ENCODE results near the gene SPI1.
"Not testable (repeated sequence)": the region's sequence is repeated elsewhere in the genome, so short reads cannot be mapped to it uniquely, and the experiment has no call there.

Gene SPI1

DNA sequence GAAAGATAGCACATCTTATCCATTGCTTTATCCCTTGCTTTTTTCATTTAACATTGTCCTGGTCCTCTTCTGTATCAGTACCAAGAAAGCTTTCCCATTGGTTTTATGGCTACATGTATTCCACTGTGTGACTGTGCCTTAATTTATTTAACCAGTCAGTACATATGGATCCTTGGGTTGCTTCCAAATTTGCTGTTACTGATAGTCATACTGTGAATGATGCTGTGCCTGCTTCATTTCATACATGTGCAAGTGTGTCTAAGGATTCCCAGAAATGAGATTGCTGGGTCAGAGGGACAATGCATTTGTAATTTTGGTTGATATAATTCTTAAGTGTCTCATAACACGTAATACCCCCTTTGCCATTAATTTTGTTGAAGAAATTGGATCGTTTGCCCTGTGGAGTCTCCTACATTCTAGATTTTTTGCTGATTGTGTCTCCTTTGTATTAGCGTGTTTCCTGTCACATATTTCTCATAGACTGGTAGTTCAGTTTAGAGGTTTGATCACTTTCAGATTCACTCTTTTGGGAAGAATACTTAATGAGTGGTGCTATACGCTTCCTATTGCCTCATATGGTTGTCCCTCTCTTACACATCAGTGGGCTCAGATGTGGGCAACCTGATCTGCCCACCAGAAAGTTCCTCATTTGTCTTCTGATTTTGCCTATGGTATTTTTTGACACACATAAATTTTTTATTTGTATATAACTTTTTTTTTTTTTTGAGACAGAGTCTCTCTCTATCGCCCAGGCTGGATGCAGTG lies 61.1 kb downstream of the SPI1 start:
- ATAC-seq (ENCODE audit: low read depth): no peak
- H3K36me3 ChIP-seq (ENCODE audit: low read depth): peaks cover 48% of the 10 kb centered on the region

DNA sequence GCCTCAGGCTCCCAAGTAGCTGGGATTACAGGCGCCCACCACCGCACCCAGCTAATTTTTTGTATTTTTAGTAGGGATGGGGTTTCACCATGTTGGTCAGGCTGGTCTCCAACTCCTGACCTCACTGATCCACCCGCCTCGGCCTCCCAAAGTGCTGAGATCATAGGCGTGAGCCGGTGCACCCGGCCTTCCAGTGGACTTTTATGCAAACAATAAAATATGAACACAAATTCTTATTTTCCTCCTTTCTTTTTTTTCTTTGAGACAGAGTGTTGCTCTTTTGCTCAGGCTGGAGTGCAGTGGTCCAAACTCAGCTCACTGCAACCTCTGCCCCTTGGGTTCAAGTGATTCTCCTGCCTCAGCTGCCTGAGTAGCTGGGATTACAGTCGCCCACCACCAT lies 61.8 kb downstream of the SPI1 start:
- H3K9me3 ChIP-seq (ENCODE audit: severe bottlenecking); H3K27me3 ChIP-seq (ENCODE audit: insufficient read depth, poor library complexity, severe bottlenecking); H3K4me3 ChIP-seq (ENCODE audit: severe bottlenecking); H3K4me1 ChIP-seq (ENCODE audit: insufficient read depth, poor library complexity, severe bottlenecking); DNase-seq (ENCODE audit: low spot score); H3K27ac ChIP-seq (ENCODE audit: poor library complexity, severe bottlenecking); ATAC-seq (ENCODE audit: low read depth): not testable (repeated sequence)
- H3K36me3 ChIP-seq (ENCODE audit: low read depth): peaks cover 55% of the 10 kb centered on the region

More for the DNA sequence above, 61.1 kb downstream of the SPI1 start:
- no peaks in the 10 kb centered on the region for H3K4me1 ChIP-seq (ENCODE audit: insufficient read depth, poor library complexity, severe bottlenecking)
- no peak overlapping the region for H3K27ac ChIP-seq (ENCODE audit: poor library complexity, severe bottlenecking)
- TF ChIP-seq, protein P1, sequence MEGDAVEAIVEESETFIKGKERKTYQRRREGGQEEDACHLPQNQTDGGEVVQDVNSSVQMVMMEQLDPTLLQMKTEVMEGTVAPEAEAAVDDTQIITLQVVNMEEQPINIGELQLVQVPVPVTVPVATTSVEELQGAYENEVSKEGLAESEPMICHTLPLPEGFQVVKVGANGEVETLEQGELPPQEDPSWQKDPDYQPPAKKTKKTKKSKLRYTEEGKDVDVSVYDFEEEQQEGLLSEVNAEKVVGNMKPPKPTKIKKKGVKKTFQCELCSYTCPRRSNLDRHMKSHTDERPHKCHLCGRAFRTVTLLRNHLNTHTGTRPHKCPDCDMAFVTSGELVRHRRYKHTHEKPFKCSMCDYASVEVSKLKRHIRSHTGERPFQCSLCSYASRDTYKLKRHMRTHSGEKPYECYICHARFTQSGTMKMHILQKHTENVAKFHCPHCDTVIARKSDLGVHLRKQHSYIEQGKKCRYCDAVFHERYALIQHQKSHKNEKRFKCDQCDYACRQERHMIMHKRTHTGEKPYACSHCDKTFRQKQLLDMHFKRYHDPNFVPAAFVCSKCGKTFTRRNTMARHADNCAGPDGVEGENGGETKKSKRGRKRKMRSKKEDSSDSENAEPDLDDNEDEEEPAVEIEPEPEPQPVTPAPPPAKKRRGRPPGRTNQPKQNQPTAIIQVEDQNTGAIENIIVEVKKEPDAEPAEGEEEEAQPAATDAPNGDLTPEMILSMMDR (IDR thresholded peaks at IDR 0.05; ENCODE audit: poor library complexity, severe bottlenecking): no peak
- no peak overlapping the region for H3K4me3 ChIP-seq (ENCODE audit: severe bottlenecking)
- no peaks in the 10 kb centered on the region for H3K9me3 ChIP-seq (ENCODE audit: severe bottlenecking)
- H3K27me3 ChIP-seq (ENCODE audit: insufficient read depth, poor library complexity, severe bottlenecking): no peaks in the 10 kb centered on the region
- DNase-seq (ENCODE audit: low spot score): no peak

DNA sequence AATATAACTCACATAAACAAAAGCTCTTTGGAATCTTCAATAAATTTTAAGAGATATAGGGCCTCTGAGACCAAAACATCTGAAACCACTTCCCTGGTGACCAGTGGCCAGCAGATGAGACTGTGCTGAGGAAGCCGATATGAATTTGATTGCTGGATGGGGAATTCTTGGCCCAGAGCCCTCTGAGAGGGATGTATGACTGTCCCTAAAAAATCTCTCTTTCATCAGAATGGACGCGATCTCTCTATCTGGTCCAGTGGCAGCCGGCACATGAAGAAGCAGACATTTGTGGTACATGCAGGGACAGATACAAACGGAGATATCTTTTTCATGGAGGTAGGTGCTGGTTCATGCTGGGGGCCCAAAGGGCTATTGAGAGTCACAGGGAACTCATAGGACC lies 63.4 kb downstream of the SPI1 start:
- TF ChIP-seq, protein P1 (IDR thresholded peaks at IDR 0.05; ENCODE audit: poor library complexity, severe bottlenecking): no peak
- Histone ChIP-seq H3K4me3 (ENCODE audit: severe bottlenecking) (no peak overlapping the region), H3K27me3 (ENCODE audit: insufficient read depth, poor library complexity, severe bottlenecking) (no peaks in the 10 kb centered on the region), H3K9me3 (ENCODE audit: severe bottlenecking) (no peaks in the 10 kb centered on the region), H3K27ac (ENCODE audit: poor library complexity, severe bottlenecking) (no peak overlapping the region), H3K36me3 (ENCODE audit: low read depth) (peaks cover 51% of the 10 kb centered on the region), H3K4me1 (ENCODE audit: insufficient read depth, poor library complexity, severe bottlenecking) (no peaks in the 10 kb centered on the region)
- ATAC-seq (ENCODE audit: low read depth) (no peak), DNase-seq (ENCODE audit: low spot score) (no peak)

DNA sequence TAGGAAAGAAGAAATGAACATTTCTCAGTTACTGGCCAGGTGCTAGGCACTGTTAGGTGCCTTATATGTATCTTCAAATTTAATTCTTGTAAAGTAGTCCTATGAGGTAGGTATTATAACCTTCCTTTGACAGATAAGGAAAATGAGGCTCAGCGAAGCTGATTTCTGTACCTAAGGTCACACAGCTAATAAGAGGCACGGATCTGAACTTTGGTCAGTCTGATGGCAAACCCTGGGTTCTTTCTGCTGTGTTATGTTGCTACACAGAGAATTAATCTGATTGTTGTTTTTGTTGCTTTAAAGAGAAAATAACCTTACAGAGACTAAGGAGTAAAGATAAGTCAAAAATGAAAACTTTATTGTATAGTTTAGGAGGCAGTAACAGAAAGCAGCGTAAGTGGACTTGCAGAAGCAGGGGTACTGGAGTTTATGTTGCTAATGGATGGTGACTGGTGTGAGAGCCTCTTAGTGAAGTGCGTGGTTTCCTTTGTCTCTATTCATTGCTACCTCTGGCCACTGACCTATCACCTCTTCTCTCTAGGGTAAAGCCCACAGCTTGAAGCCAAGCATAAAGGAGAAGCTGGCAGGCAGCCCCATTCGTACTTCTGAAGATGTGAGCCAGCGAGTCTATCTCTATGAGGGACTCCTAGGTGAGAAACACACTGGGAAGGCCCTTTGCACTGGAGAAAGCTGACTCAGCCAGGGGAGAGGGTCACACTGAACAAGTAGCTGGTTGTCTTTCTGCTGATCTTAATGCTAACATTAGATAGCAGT lies 70.1 kb downstream of the SPI1 start:
- Histone ChIP-seq H3K4me3 (ENCODE audit: severe bottlenecking) (no peak overlapping the region), H3K27me3 (ENCODE audit: insufficient read depth, poor library complexity, severe bottlenecking) (no peaks in the 10 kb centered on the region), H3K4me1 (ENCODE audit: insufficient read depth, poor library complexity, severe bottlenecking) (no peaks in the 10 kb centered on the region), H3K9me3 (ENCODE audit: severe bottlenecking) (no peaks in the 10 kb centered on the region), H3K27ac (ENCODE audit: poor library complexity, severe bottlenecking) (no peak overlapping the region), H3K36me3 (ENCODE audit: low read depth) (peaks cover 56% of the 10 kb centered on the region)
- ATAC-seq (ENCODE audit: low read depth): no peak
- TF ChIP-seq, protein P1 (IDR thresholded peaks at IDR 0.05; ENCODE audit: poor library complexity, severe bottlenecking): no peak
- no peak for DNase-seq (ENCODE audit: low spot score)

DNA sequence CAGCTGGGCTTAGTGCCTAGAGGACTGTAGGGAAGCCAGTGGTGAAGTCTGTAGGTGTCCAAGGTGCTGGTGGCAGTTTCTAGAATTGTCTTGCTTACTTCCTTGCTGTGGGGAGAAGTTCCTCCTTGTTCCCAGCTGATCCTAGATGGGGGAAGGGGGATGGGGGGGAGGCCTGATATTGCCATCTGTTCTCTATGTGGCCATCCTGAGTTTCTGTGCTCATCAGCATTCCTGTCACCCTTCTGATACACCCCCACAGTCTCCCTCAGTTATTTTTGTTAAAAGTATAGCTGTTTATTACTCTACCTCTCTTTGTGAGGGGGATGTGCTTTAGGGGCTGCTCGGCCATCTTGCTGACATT lies 71.9 kb downstream of the SPI1 start:
- peaks cover 56% of the 10 kb centered on the region for H3K36me3 ChIP-seq (ENCODE audit: low read depth)
- no peak overlapping the region for H3K4me3 ChIP-seq (ENCODE audit: severe bottlenecking)
- H3K9me3 ChIP-seq (ENCODE audit: severe bottlenecking): peaks cover 5% of the 10 kb centered on the region
- H3K27me3 ChIP-seq (ENCODE audit: insufficient read depth, poor library complexity, severe bottlenecking): no peaks in the 10 kb centered on the region
- no peak overlapping the region for H3K27ac ChIP-seq (ENCODE audit: poor library complexity, severe bottlenecking)
- ATAC-seq (ENCODE audit: low read depth): no peak
- no peaks in the 10 kb centered on the region for H3K4me1 ChIP-seq (ENCODE audit: insufficient read depth, poor library complexity, severe bottlenecking)
- TF ChIP-seq, protein P1 (IDR thresholded peaks at IDR 0.05; ENCODE audit: poor library complexity, severe bottlenecking): no peak
- no peak for DNase-seq (ENCODE audit: low spot score)

All from RWPE2 (cell line).